ENCODE measurements around the gene SMNDC1.

- TF ChIP-seq CTCF (IDR thresholded peaks at IDR 0.05) (no peak), POLR2A (IDR thresholded peaks at IDR 0.05) (no peak)
Measured at GRCh38 chr10:110300486-110300986, 4.2 kb downstream of the SMNDC1 start.

All from tibial nerve (tissue), 3 donors.